ENCODE results near the gene DMXL1. TPM values are rescaled to one million over a fixed set of nuclear protein-coding genes. Genes with fewer than 3 reads are reported as not detected.

DMXL1 gene
- total and polyA plus RNA-seq, 2 experiments from 2014 or later, result 28.4 to 41.7 TPM

GRCh38 chr5:119153629-119154028, 82.7 kb downstream of the DMXL1 start:
- no peaks in the 10 kb centered on the region for H3K27me3 ChIP-seq (ENCODE audit: insufficient read depth)
- no peak for TF ChIP-seq JUNB (IDR thresholded peaks at IDR 0.05; ENCODE audit: unreplicated experiment)
- no peak for TF ChIP-seq STAT1 (IDR thresholded peaks at IDR 0.05; ENCODE audit: unreplicated experiment)
- TF ChIP-seq ZNF331 (CRISPR knock-in tag; IDR thresholded peaks at IDR 0.05; ENCODE audit: low read depth), result no peak
- TF ChIP-seq CTCF (conservative IDR thresholded peaks at IDR 0.05; ENCODE audit: low read depth in 2 of 2), result no peak
- no peak for TF ChIP-seq POLR2AphosphoS5 (IDR thresholded peaks at IDR 0.05; ENCODE audit: low read depth)
- peaks cover 43% of the 10 kb centered on the region for H3K36me3 Mint-ChIP-seq (ENCODE audit: low read depth)
- H3K79me2 ChIP-seq (replicated peaks; ENCODE audit: insufficient read depth), result no peaks in the 10 kb centered on the region; the same call in 1 of the 2 replicates
- H3K27ac ChIP-seq (ENCODE audit: low read depth), result no peak overlapping the region
- ATAC-seq (no peak), DNase-seq (ENCODE audit: low spot score) (no peak)
- peaks cover 15% of the 10 kb centered on the region for H3K36me3 ChIP-seq (ENCODE audit: insufficient read depth)
- H3K4me1 Mint-ChIP-seq, result peaks cover 4% of the 10 kb centered on the region; the same call in 2 of the 3 replicates
- no peak overlapping the region for H3K4me3 Mint-ChIP-seq
- no peaks in the 10 kb centered on the region for H4K20me1 ChIP-seq (replicated peaks; ENCODE audit: insufficient read depth)
- no peaks in the 10 kb centered on the region for H3F3A ChIP-seq (replicated peaks; ENCODE audit: low read depth)
- H3K9me2 ChIP-seq (ENCODE audit: insufficient read depth), result no peaks in the 10 kb centered on the region
- H3K9me3 Mint-ChIP-seq, result no peaks in the 10 kb centered on the region
- H3K27ac Mint-ChIP-seq, result no peak overlapping the region
- no peak overlapping the region for H2AFZ ChIP-seq
- H3K27me3 Mint-ChIP-seq (ENCODE audit: insufficient read depth, low read depth, poor library complexity), result no peaks in the 10 kb centered on the region
- no peak overlapping the region for H3K4me3 ChIP-seq
- H3K4me2 ChIP-seq, result no peak overlapping the region
- peaks cover 4% of the 10 kb centered on the region; the same call in 1 of the 2 replicates for H3K4me1 ChIP-seq (ENCODE audit: insufficient read depth)

GRCh38 chr5:119158144-119158543, 87.3 kb downstream of the DMXL1 start:
- Histone ChIP-seq H3K9me2 (ENCODE audit: insufficient read depth) (no peaks in the 10 kb centered on the region), H3K27ac (ENCODE audit: low read depth) (no peak overlapping the region), H3K4me1 (ENCODE audit: insufficient read depth) (peaks cover 8% of the 10 kb centered on the region; the same call in 1 of the 2 replicates), H3K79me2 (replicated peaks; ENCODE audit: insufficient read depth) (no peaks in the 10 kb centered on the region; the same call in 1 of the 2 replicates), H2AFZ (no peak overlapping the region), H3K27me3 (ENCODE audit: insufficient read depth) (no peaks in the 10 kb centered on the region), H3F3A (replicated peaks; ENCODE audit: low read depth) (no peaks in the 10 kb centered on the region), H4K20me1 (replicated peaks; ENCODE audit: insufficient read depth) (no peaks in the 10 kb centered on the region), H3K4me3 (no peak overlapping the region), H3K36me3 (ENCODE audit: insufficient read depth) (no peaks in the 10 kb centered on the region), H3K4me2 (no peak overlapping the region)
- H3K36me3 Mint-ChIP-seq (ENCODE audit: low read depth), result peaks cover 34% of the 10 kb centered on the region; the same call in 2 of the 3 replicates
- H3K27ac Mint-ChIP-seq, result peak overlapping the region; percentile 34
- H3K4me3 Mint-ChIP-seq, result no peak overlapping the region
- ATAC-seq (no peak), DNase-seq (ENCODE audit: low spot score) (no peak)
- no peaks in the 10 kb centered on the region for H3K27me3 Mint-ChIP-seq (ENCODE audit: insufficient read depth, low read depth, poor library complexity)
- H3K9me3 Mint-ChIP-seq, result no peaks in the 10 kb centered on the region
- peaks cover 12% of the 10 kb centered on the region; the same call in 2 of the 3 replicates for H3K4me1 Mint-ChIP-seq
- no peak for TF ChIP-seq REST (IDR thresholded peaks at IDR 0.05; ENCODE audit: unreplicated experiment)
- TF ChIP-seq EZH2phosphoT487 (IDR thresholded peaks at IDR 0.05; ENCODE audit: unreplicated experiment), result no peak
- no peak for TF ChIP-seq STAT1 (IDR thresholded peaks at IDR 0.05; ENCODE audit: unreplicated experiment)
- no peak for TF ChIP-seq ZNF331 (CRISPR knock-in tag; IDR thresholded peaks at IDR 0.05; ENCODE audit: low read depth)
- no peak for TF ChIP-seq ETS1 (IDR thresholded peaks at IDR 0.05)
- no peak for TF ChIP-seq CTCF (conservative IDR thresholded peaks at IDR 0.05; ENCODE audit: low read depth in 2 of 2)
